ENCODE data around the gene DEFB110.

GRCh38 chr6:49969605-49970004, 52.2 kb downstream of the DEFB110 start, which contains the start of gene DEFB113:
- TF ChIP-seq EP300 (IDR thresholded peaks at IDR 0.05; ENCODE audit: low read depth), result no peak
- TF ChIP-seq CTCF (IDR thresholded peaks at IDR 0.05), result no peak
- no peak for TF ChIP-seq POLR2A (IDR thresholded peaks at IDR 0.05)
